A549 (cell line): ENCODE data around the gene KLK11. TPM values are rescaled to one million over a fixed set of nuclear protein-coding genes. Genes with fewer than 3 reads are reported as not detected.

Source experiments
- ATAC-seq, 2 experiments: fragments of 200-7000 bp in 1 of 2; fragments of >200 bp in 1 of 2; cut with Nextera tagmentation in 1 of 2; cut with Tn5 transposase in 1 of 2; 3 replicates each; pipeline versions ENCODE4 v1.8.0 to v1.9.1; 2018 to 2020; ENCODE audit warnings: mild to moderate bottlenecking in 1 of 2, moderate library complexity in 1 of 2
- CTCF ChIA-PET: fragments of 300-600 bp; sonication (Branson Sonifier 250); formaldehyde crosslinking; extraction: SDS; loops from one replicate; lab custom pipeline; 2021; ENCODE audit warnings: antibody characterized with exemption, inconsistent platforms; lab: Yijun Ruan, JAX
- POLR2A ChIA-PET: fragments of 350-600 bp; formaldehyde crosslinking; extraction: SDS; loops from one replicate; lab custom pipeline; 2021; ENCODE audit warnings: antibody characterized with exemption, inconsistent platforms; lab: Yijun Ruan, JAX
- DNase-seq, 2 experiments: peaks; one replicate each; pipeline versions ENCODE4 v3.0.0 to v3.0.0-alpha.2; 2011 to 2016; ENCODE audit warnings: low read depth in 1 of 2, low spot score in 1 of 2
- FAIRE-seq: peaks from 2 replicates; lab custom pipeline; 2011; peaks lifted over from hg19 to GRCh38; lab: Jason Lieb, UNC
- H3K27ac ChIP-seq, 2 experiments: fragments of >200 bp; sonication (Bioruptor Twin); formaldehyde crosslinking; 3 replicates each; pipeline ENCODE4 v1.5.1; 2016 to 2017
- H3K4me1 ChIP-seq: fragments of >200 bp; sonication (Bioruptor Twin); formaldehyde crosslinking; 3 replicates; pipeline ENCODE4 v1.6.1; 2016
- H3K4me2 ChIP-seq: fragments of >200 bp; sonication (Bioruptor Twin); formaldehyde crosslinking; 3 replicates; pipeline ENCODE4 v1.6.1; 2016
- H3K4me3 ChIP-seq: fragments of >200 bp; sonication (Bioruptor Twin); formaldehyde crosslinking; 3 replicates; pipeline ENCODE4 v1.5.1; 2016
- H3K9me3 ChIP-seq: fragments of >200 bp; sonication (Bioruptor Twin); formaldehyde crosslinking; 3 replicates; pipeline ENCODE4 v1.6.1; 2016
- ATOH8 ChIP-seq: fragments of 250-450 bp; sonication (Bioruptor Pico); IDR thresholded peaks from 2 replicates; pipeline ENCODE4 v1.5.0; 2020; ENCODE audit warnings: low read depth, mild to moderate bottlenecking, moderate library complexity
- BCL3 ChIP-seq: fragments of >200 bp; sonication (Bioruptor Twin); formaldehyde crosslinking; IDR thresholded peaks from 3 replicates; pipeline ENCODE4 v1.6.1; 2016
- CHD2 ChIP-seq: fragments of 150-350 bp; IDR thresholded peaks from 2 replicates; pipeline ENCODE4 v1.6.1; 2014; ENCODE audit warnings: low read length; ENCODE audit not compliant: partially characterized antibody
- CTCF ChIP-seq: fragments of >200 bp; sonication (Bioruptor Twin); formaldehyde crosslinking; IDR thresholded peaks from 3 replicates; pipeline ENCODE4 v1.5.1; 2016
- EHF ChIP-seq: fragments of 250-450 bp; sonication (Bioruptor Pico); IDR thresholded peaks from 2 replicates; pipeline ENCODE4 v1.5.0; 2020; ENCODE audit warnings: mild to moderate bottlenecking
- FOXS1 ChIP-seq: fragments of 250-450 bp; sonication (Bioruptor Pico); IDR thresholded peaks from 2 replicates; pipeline ENCODE4 v1.5.0; 2020; ENCODE audit warnings: mild to moderate bottlenecking, moderate library complexity
- HDAC2 ChIP-seq: fragments of 200-600 bp; sonication (generic); IDR thresholded peaks from 2 replicates; pipeline ENCODE4 v1.6.1; 2016
- HMGXB4 ChIP-seq: fragments of 250-450 bp; sonication (Bioruptor Pico); IDR thresholded peaks from 2 replicates; pipeline ENCODE4 v1.5.0; 2021; ENCODE audit warnings: mild to moderate bottlenecking, moderate library complexity, borderline replicate concordance
- HOXB5 ChIP-seq: fragments of 250-450 bp; sonication (Bioruptor Pico); IDR thresholded peaks from 2 replicates; pipeline ENCODE4 v1.5.0; 2020; ENCODE audit warnings: mild to moderate bottlenecking, moderate library complexity
- NPAS2 ChIP-seq: fragments of 250-450 bp; sonication (Bioruptor Pico); IDR thresholded peaks from 2 replicates; pipeline ENCODE4 v1.8.0; 2022; ENCODE audit warnings: mild to moderate bottlenecking, moderate library complexity, borderline replicate concordance
- POLR2AphosphoS2 ChIP-seq: conservative IDR thresholded peaks from 2 replicates; pipeline ENCODE4 v1.6.1; 2012; ENCODE audit warnings: low read length, improper control_type of control experiment, inconsistent platforms
- RFX5 ChIP-seq: fragments of 450-650 bp; IDR thresholded peaks from 2 replicates; pipeline ENCODE4 v1.7.1; 2014; ENCODE audit warnings: antibody characterized with exemption, mild to moderate bottlenecking, moderate library complexity
- RNF2 ChIP-seq: fragments of 200-600 bp; sonication (generic); IDR thresholded peaks from 2 replicates; pipeline ENCODE4 v1.6.1; 2016; ENCODE audit warnings: low read depth, mild to moderate bottlenecking, antibody characterized with exemption, moderate library complexity, borderline replicate concordance
- SREBF2 ChIP-seq: fragments of 450-650 bp; IDR thresholded peaks from 2 replicates; pipeline ENCODE4 v1.6.1; 2014; ENCODE audit warnings: mild to moderate bottlenecking, moderate library complexity
- TP53 ChIP-seq: fragments of 250-450 bp; sonication (Bioruptor Pico); IDR thresholded peaks from 2 replicates; pipeline ENCODE4 v1.5.0; 2021; ENCODE audit warnings: mild to moderate bottlenecking, moderate library complexity
- WGBS: methylation state at CpG from one replicate; pipeline ENCODE4 v1.1.6; 2017; ENCODE audit errors: missing lambda C conversion rate; 5-methylcytosine and 5-hydroxymethylcytosine counted together
- polyA plus RNA-seq, 4 experiments: library from polyadenylated mRNA; depleted of rRNA in 3 of 4; stranded (reverse); fragments of >200 nt; fragmentation: RNase III in 1 of 4; extraction: RNeasy Plus Mini Kit Qiagen cat#74134 plus additional on column Dnase treatment in 1 of 4; gene quantifications; 2 replicates in 3 of 4; 3 replicates in 1 of 4; pipeline ENCODE4 v1.2.3, GENCODE V29; 2011 to 2017
- TF ChIP-seq, protein P1 (sequence below): IDR thresholded peaks from 2 replicates; pipeline ENCODE4 v1.6.1; 2012; ENCODE audit warnings: low read depth, borderline replicate concordance
- TF ChIP-seq, protein P2 (sequence below): fragments of 150-350 bp; IDR thresholded peaks from 2 replicates; pipeline ENCODE4 v1.6.1; 2014; ENCODE audit warnings: low read depth, mild to moderate bottlenecking, low read length
- TF ChIP-seq, protein P3 (sequence below): fragments of 450-650 bp; IDR thresholded peaks from 2 replicates; pipeline ENCODE4 v1.6.1; 2014; ENCODE audit warnings: antibody characterized with exemption

KLK11 gene
- polyA plus RNA-seq, 2 of the 4 experiments (the other 2 are of a cell fraction): not detected

DNA sequence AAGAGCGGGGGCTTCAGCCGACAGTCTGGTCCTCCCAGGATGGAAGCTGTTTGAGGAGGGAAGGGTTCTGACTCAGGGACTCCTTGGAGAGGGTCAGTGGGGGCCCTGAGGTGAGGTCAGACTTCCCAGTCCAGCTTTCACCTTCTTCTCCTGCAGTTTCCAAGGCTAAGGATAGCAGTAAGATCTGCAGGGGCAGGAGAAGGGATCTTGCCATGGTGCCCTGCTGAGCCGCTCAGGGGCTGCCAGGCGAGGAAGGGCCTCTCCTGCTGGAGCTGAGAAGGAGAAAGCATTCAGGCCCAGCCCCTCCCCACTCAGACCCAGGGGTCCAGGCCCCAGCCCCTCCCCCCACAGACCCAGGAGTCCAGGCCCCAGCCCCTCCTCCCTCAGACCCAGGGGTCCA lies 44.2 kb downstream of the KLK11 start:
- no peaks in the 10 kb centered on the region for H3K9me3 ChIP-seq
- H3K27ac ChIP-seq: no peak overlapping the region
- TF ChIP-seq, protein P1, sequence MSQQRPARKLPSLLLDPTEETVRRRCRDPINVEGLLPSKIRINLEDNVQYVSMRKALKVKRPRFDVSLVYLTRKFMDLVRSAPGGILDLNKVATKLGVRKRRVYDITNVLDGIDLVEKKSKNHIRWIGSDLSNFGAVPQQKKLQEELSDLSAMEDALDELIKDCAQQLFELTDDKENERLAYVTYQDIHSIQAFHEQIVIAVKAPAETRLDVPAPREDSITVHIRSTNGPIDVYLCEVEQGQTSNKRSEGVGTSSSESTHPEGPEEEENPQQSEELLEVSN: no peak
- TF ChIP-seq HDAC2 (no peak), ATOH8 (CRISPR knock-in tag) (no peak), POLR2AphosphoS2 (no peak), CHD2 (no peak), TP53 (CRISPR knock-in tag) (no peak), FOXS1 (CRISPR knock-in tag) (no peak), SREBF2 (no peak), CTCF (no peak), RNF2 (no peak), HMGXB4 (CRISPR knock-in tag) (no peak), HOXB5 (CRISPR knock-in tag) (no peak), EHF (CRISPR knock-in tag) (no peak), RFX5 (no peak), NPAS2 (CRISPR knock-in tag) (no peak), BCL3 (no peak)
- TF ChIP-seq, protein P2, sequence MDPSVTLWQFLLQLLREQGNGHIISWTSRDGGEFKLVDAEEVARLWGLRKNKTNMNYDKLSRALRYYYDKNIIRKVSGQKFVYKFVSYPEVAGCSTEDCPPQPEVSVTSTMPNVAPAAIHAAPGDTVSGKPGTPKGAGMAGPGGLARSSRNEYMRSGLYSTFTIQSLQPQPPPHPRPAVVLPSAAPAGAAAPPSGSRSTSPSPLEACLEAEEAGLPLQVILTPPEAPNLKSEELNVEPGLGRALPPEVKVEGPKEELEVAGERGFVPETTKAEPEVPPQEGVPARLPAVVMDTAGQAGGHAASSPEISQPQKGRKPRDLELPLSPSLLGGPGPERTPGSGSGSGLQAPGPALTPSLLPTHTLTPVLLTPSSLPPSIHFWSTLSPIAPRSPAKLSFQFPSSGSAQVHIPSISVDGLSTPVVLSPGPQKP: no peak
- TF ChIP-seq, protein P3, sequence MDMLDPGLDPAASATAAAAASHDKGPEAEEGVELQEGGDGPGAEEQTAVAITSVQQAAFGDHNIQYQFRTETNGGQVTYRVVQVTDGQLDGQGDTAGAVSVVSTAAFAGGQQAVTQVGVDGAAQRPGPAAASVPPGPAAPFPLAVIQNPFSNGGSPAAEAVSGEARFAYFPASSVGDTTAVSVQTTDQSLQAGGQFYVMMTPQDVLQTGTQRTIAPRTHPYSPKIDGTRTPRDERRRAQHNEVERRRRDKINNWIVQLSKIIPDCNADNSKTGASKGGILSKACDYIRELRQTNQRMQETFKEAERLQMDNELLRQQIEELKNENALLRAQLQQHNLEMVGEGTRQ: no peak
- H3K4me3 ChIP-seq: no peak overlapping the region
- ATAC-seq (peak; percentile 55), DNase-seq (no peak), FAIRE-seq (no peak)
- 77% methylated on average over 4 of the region's 4 CpGs for WGBS
- ChIA-PET POLR2A (no interaction called here), CTCF (interaction anchor here (0.9 kb wide), 1 partner anchor 278 kb away, joined by 3 read pairs; no protein-coding TSS in a partner anchor)
- no peak overlapping the region for H3K4me2 ChIP-seq
- peaks cover 10% of the 10 kb centered on the region; the same call in 2 of the 3 replicates for H3K4me1 ChIP-seq
